SHP77 treated with DMSO at 0.1 percent for 48 hours (cell line): ENCODE measurements around the gene MAPT.

Experiments
- DNase-seq: peaks from one replicate; lab custom pipeline; 2025; lab: John Stamatoyannopoulos, UW

MAPT gene

GRCh38 chr17:45894022-45894784, at the start of gene MAPT:
MAPT (plus strand) TSS chr17:45894554; CDS start chr17:45962338, 67,784 bp downstream.
- DNase-seq, result peak; percentile 96

GRCh38 chr17:45844695-45845375, 49.5 kb upstream of the MAPT start, which contains the start of gene SPPL2C:
SPPL2C (plus strand) TSS chr17:45844881; CDS start chr17:45844907, 26 bp downstream.
- DNase-seq, result no peak

DNA sequence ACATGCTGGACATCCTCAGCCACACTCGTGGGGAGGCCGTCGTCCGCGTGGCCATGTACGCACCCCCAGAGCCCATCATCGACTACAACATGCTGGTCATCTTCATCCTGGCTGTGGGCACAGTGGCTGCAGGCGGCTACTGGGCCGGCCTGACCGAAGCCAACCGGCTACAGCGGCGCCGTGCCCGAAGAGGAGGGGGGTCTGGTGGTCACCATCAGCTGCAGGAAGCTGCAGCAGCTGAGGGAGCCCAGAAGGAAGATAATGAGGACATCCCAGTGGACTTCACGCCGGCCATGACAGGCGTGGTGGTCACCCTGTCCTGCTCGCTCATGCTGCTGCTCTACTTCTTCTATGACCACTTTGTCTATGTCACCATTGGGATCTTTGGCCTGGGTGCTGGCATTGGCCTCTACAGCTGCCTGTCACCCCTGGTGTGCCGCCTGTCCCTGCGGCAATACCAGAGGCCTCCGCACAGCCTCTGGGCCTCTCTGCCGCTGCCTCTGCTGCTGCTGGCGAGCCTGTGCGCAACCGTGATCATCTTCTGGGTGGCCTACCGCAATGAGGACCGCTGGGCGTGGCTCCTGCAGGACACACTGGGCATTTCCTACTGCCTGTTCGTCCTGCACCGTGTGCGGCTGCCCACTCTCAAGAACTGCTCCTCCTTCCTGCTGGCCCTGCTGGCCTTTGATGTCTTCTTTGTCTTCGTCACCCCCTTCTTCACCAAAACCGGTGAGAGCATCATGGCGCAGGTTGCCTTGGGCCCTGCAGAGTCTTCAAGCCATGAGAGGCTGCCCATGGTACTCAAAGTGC, 48.8 kb upstream of the MAPT start:
- no peak for DNase-seq

DNA sequence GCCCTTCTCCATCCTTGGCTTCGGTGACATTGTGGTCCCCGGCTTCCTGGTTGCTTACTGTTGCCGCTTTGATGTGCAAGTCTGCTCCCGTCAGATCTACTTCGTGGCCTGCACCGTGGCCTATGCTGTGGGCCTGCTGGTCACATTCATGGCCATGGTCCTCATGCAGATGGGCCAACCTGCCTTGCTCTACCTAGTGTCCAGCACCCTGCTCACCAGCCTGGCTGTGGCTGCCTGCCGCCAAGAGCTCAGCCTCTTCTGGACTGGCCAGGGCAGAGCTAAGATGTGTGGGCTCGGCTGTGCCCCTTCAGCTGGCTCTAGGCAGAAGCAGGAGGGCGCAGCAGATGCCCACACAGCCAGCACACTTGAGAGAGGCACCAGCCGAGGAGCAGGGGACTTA, 48.1 kb upstream of the MAPT start:
- no peak for DNase-seq

DNA sequence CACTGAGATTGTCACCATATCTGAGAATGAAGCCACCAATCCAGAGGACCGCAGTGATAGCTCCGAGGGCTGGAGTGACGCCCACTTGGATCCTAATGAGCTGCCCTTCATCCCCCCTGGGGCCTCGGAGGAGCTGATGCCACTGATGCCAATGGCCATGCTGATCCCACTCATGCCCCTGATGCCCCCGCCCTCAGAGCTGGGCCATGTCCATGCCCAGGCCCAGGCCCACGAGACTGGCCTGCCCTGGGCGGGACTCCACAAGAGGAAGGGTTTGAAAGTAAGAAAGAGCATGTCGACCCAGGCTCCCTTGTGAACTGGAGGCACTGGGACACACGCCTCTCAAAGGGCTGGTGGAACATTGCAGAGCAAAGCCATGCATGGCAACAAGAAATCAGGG, 47.7 kb upstream of the MAPT start:
- DNase-seq, result no peak

- no peak for DNase-seq
Observed at GRCh38 chr17:45847101-45847500, 47.3 kb upstream of the MAPT start.

GRCh38 chr17:45847747-45848146, 46.6 kb upstream of the MAPT start:
- no peak for DNase-seq

DNA sequence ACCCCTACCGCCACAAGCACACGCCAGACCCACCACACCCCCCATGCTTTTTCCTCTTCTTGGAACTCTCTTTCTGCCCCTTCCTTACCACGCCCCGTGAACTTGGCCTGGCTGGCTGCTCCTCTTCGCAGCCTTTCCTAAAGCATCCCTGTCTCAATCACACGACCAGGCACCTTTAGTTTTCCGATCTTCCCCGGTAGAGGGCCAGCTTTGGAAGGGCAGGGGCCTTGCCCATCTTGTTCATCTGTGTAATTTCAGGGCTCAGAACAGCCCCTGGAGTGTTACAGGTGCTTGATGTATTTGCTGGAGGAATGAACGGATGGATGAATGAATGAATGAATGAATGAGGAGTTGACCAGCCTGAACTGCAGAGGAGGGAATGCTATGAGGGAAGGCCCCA, 45.9 kb upstream of the MAPT start:
- DNase-seq, result peak; percentile 32

DNA sequence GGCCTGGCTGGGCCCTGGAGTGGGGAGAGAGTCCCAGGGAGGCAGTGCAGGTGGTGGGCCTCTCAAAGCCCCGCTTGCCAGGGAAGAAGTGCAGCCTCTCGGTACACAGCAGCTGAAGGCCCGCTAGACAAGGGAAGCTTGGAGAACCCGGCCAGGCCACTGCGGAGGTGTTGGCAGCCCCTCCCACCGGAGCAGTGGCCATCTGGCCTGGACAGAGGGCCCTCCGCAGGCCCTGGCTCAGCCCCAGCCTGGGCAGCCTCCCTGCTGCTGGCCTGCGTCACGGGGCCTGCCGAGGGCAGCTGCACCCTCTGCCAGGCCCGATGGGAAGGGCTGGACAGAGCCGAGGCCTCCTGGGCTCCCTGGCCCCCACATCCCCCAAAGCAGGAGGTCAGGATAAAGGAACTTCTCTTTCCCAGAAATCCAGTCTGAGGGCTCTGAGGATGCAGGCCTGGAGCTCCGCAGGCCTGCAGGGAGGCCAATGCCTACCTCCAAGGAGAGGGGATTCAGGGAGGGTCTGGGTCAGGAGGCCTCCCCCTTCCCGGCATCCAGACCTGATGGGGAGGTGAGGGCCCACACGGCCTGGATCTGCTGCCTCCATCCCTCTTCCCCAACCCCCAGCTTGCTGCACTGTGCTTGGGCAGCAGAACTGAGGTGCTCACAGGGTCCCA, 45.4 kb upstream of the MAPT start:
- DNase-seq, result peak; percentile 36

- no peak for DNase-seq
Observed at GRCh38 chr17:45849536-45849990, 44.8 kb upstream of the MAPT start.

GRCh38 chr17:45850011-45850410, 44.3 kb upstream of the MAPT start:
- no peak for DNase-seq

- no peak for DNase-seq
Observed at GRCh38 chr17:45850468-45850867, 43.9 kb upstream of the MAPT start.

GRCh38 chr17:45851022-45851421, 43.3 kb upstream of the MAPT start:
- no peak for DNase-seq

- no peak for DNase-seq
Observed at GRCh38 chr17:45851464-45851863, 42.9 kb upstream of the MAPT start.

DNA sequence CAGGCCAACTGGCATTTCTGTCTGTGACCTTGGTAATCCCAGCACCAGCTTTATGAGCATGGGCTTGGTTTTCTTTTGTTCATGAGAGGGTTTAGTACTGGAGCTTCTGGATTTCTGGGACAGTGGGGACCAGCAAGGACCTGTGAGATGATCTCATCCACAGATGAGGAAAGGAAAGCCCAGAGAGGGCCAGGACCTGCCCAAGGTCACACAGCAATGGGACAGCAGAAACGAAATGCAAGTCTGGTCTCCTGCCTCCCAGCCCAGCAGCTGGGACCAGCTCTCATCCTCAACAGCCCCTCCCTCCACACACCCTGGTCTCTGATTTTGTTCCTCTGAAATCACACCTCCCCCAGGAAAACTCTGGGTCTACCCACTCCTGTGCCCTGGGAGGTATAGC, 42.5 kb upstream of the MAPT start:
- no peak for DNase-seq

GRCh38 chr17:45852535-45853297, 41.6 kb upstream of the MAPT start:
- DNase-seq, result peak; percentile 58

GRCh38 chr17:45854209-45854608, 40.1 kb upstream of the MAPT start:
- DNase-seq, result no peak

GRCh38 chr17:45855691-45856336, 38.5 kb upstream of the MAPT start:
- DNase-seq, result no peak

GRCh38 chr17:45857977-45858708, 36.2 kb upstream of the MAPT start:
- no peak for DNase-seq

GRCh38 chr17:45861165-45861564, 33.2 kb upstream of the MAPT start:
- DNase-seq, result no peak
